ENCODE results near the gene IL22RA2.
A peak's percentile ranks its signal among the peaks of the same experiment; 100 is the strongest.
"Not testable (repeated sequence)": the region's sequence is repeated elsewhere in the genome, so short reads cannot be mapped to it uniquely, and the experiment has no call there.

The IL22RA2 gene

DNA sequence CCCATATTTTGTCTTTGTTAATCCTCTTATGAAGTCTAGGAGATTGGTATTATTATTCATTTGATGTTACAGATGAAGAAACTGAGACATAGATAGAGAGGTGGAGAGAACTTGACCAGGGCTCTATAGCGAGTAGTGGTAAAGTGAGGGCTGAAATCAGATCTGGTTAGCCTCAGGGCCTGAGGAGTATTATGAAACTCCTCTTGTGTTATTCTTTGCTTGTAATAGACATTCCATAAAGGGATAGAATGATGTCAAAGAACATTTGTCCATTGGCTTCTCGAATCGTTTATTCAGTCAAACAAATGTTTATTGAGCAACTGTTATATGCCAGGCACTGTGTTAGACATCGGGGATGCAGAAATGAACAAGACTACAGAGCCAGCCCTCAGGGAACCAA, at the start of gene IL22RA2:
TSS of gene IL22RA2 (minus strand) at position 144 of the 400 bp plus-strand sequence. CDS start 11,895 bp downstream, outside the sequence.
- no peak for DNase-seq

DNA sequence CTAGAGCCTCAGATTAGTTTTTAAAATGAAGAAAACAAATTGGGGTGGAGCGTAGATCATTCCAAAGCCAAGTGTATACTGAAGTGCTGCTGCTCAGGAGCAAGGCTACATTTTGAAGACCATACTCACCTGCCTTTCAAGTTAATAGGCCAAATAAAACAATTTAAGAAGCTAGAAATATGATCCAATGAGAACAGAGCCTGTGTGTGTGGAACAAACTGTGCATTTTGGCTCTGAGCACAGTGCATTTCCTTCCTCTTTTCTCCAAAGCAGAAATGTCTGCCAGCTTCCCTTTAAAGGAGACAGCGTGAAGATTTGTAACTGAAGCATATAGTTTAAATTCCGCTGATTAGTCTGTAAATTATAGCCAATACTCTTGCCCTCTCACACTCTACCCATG, 48.9 kb upstream of the IL22RA2 start:
- DNase-seq: no peak

DNA sequence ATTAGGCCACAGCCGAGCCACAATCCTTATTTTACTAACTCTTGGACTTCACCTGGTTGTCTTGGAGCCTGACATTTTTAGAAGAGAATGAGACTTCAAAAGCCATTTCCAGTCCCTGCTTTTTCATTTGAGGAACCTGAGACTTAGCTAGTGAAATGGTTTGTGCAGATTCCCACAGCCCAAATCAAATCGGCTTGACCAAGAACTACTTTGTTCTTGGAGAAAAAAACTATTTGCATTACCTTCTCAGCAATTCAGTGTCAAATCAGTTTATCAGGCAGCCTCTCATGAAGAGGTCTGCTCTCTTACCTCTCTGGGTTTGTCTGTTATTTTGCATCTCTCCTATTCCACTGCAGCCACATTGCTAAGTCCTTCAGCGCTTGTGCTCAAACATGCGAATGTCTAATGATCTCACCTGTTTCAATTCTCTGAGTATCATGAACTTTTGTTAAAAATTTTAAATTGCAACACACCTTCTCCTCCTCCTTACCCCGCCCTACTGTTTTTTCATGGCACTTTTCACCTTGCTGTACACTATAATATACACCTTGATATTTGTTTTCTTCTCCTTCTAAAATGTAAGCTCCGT, 46.3 kb upstream of the IL22RA2 start:
- DNase-seq: no peak

DNA sequence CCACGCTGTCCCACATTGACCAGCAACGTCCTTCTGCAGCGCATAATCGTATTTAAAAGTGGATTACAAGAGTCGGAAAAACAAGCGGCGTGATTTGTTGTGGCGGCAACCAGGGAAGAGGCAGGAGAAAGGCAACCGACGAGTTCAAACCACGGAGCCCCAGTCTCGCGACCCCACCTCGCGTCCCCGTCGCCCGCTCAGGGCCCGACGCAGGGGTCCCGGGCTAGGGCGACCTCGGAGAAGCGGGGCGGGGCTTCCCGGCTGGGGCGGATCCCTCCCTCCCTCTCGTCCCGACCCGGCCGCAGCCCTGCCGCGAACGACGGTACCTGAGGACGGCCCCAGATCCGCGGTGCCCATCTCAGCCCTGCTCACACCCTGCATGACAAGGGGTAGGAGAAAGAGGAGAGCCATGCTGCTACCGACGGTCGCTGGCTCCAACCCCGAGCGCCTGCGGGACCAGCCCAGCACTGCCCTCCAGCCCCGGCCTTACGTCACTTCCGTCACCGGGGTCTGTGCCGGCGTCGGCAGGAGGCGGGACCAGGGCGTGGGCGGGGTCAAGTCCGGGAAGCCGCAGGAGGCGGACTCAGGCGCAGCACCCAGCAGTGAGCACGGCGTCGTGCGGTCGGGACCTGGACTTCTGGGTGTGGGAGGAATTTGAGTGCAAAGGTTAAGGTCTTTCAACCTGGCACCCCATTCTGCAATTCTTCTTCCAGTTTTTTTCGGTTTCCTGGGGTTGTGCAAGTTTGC, 45.6 kb upstream of the IL22RA2 start, which contains the start of gene IFNGR1:
TSS of gene IFNGR1 (minus strand) at position 469 of the 747 bp plus-strand sequence. CDS start at position 411, 58 bp downstream.
- DNase-seq: peak; percentile 98

- DNase-seq: peak; percentile 49
Observed at GRCh38 chr6:137218473-137218916, 45.1 kb upstream of the IL22RA2 start.

GRCh38 chr6:137217801-137218472, 44.5 kb upstream of the IL22RA2 start:
- no peak for DNase-seq

GRCh38 chr6:137216875-137217553, 43.6 kb upstream of the IL22RA2 start:
- no peak for DNase-seq

DNA sequence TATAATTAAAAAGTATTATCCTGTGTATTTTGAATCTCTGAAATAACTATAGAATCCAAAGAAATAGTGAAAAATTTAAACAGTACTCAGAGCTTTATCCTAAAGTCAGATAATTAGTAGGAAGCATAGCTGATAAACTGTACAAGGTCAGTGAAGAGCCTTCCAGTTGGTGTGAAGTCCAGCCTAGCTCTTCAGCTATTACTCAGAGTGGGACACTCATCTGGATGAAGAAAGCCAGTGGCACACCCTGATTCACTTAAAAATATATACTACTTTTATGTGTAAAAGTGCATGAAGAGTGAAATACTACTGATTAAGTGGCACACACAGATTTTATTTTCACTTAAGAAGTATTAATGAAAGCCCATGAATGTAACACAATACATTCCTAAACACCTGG, 42.7 kb upstream of the IL22RA2 start:
- no peak for DNase-seq

GRCh38 chr6:137215630-137216029, 42.2 kb upstream of the IL22RA2 start:
- DNase-seq: not testable (repeated sequence)

GRCh38 chr6:137214931-137215330, 41.5 kb upstream of the IL22RA2 start:
- no peak for DNase-seq

DNA sequence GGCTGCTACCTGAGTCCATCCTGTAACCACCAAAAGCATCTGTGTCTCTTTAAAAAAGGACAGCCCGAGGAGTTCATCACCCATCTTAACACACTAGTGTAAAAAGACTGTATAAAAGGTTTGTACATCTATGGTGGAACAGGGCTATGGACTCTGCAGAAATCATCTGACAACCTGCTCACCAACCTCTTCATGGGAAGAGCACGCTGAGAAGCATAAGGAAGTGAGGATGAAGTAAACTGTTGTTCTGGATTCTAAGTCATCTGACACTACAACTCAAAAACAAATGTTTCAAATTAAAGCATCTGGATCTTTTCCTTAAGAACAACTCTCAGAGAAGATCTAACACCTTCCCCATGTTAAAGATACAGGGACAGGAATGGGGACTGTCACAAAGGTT, 40.4 kb upstream of the IL22RA2 start:
- DNase-seq: no peak

- no peak for DNase-seq
Observed at GRCh38 chr6:137213331-137213740, 39.9 kb upstream of the IL22RA2 start.

DNA sequence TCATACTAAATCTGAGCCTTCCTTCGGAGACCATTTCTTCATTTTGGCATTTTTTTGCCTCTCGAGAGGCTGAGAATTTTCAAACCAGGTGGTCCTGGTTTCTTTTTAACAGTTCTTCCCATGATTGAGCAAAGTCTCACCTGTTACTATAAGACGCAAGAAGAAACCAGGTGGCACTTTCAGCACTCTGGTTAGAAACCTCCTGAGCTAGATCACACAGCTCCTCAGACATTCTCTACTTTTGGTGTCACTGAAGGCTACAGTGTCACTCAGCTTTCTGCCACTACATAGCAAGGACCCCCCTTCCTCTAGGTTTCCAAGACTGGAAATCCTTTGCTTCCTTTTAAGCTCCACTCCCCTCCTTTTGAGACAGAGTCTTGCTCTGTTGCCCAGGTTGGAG, 38.5 kb upstream of the IL22RA2 start:
- DNase-seq: no peak

DNA sequence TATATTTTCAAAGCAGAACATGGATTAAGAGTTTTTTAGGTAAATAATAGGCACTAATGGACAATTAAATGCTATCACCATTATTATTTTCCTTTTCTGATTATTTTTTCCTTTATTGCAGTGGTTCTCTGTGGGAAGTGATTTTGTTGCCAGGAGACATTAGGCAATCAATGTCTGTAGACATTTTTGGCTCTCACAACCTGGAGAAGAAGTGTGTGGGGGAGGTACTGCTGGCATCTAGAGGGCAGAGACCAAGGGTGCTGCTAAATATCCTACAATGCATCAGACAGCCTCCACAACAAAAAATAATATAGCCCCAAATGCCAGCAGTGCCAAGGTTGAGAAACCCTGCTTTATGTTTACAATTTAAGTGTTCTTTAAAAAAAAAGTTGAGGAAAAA, 37.5 kb upstream of the IL22RA2 start:
- no peak for DNase-seq

DNA sequence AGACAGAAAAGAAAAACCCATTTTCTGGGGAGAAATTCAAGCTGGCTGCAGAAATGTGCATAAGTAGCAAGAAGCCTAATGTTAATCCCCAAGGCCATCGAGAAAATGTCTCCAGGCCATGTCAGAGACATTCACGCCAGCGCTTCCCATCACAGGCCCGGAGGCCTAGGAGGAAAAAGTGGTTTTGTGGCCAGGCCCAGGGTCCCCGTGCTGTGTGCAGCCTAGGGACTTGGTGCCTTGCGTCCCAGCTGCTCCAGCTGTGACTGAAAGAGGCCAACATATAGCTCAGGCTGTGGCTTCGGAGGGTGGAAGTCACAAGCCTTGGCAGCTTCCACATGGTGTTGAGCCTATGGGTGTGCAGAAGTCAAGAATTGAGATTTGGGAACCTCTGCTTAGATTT, 34.8 kb upstream of the IL22RA2 start:
- DNase-seq: no peak

DNA sequence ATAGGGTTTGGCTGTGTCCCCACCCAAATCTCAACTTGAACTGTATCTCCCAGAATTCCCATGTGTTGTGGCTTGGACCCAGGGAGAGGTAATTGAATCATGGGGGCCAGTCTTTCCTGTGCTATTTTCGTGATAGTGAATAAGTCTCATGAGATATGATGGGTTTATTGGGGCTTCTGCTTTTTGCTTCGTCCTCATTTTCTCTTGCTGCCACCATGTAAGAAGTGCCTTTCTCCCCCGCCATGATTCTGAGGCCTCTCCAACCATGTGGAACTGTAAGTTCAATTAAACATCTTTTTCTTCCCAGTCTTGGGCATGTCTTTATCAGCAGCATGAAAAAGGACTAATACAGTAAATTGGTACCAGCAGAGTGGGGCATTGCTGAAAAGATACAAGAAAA, 34.0 kb upstream of the IL22RA2 start:
- DNase-seq: not testable (repeated sequence)

GRCh38 chr6:137206577-137206976, 33.1 kb upstream of the IL22RA2 start:
- DNase-seq: no peak

GRCh38 chr6:137203256-137203655, 29.8 kb upstream of the IL22RA2 start:
- no peak for DNase-seq

DNA sequence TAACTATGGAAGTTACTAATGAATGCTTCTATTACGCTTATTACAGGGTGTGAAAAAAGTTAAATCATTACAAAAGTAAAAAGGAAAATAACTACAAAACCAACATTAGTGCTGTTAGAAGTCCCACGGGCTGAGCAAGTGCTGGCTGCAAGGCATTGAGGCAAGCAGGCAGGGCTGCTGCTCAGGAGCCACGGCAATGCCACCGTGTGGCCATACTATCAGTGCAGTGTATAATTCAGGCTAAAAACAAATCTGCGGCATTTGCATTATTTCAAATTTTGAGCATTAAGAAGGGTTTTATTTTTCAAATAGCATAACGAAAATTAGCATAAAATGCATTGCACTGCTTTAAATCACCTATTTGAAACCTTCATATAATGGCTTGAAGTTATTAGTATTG, 28.6 kb upstream of the IL22RA2 start:
- no peak for DNase-seq

GRCh38 chr6:137201006-137201405, 27.6 kb upstream of the IL22RA2 start:
- DNase-seq: no peak

GRCh38 chr6:137200288-137200687, 26.8 kb upstream of the IL22RA2 start:
- DNase-seq: no peak

DNA sequence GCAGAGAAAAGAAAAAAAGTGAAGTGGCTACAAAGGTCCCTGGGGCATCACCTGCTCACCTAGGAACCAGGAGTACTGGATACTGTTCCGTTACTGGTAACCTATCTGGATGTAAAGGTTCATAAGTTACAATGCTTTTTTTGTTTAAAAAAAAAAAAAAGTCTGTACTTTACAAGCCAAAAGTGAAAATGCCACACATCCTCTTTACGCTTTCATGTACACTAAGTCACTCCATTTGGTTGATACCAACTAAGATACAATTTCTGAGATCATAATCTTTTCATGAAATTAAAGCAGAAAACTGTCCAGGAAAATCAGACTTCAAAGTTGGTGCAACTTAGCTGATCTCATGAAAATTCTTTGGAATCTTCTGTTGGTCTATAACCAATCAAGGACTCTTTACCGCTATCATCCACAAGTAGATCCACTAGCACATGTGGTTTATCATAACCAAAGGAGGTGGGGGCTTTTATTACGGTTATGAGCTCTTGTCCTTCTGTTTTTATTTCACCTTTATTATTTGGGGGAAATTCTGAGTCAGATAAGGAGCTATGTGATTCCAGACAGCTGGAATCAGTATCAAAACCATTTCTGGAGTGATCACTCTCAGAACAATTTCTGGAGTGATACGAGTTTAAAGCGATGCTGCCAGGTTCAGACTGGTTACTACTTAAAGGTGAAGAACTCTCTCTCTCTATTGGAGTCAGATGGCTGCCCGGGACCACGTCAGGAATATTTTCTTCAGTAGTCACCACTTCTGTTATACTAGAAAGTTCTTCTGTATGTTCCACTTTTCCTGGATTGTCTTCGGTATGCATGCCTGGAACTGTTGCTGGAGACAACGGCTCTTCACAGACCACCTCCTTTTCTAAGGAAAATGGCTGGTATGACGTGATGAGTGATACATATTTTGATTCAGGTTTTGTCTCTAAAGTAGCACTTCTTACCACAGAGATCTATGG, 24.5 kb upstream of the IL22RA2 start:
- no peak for DNase-seq
